Measurements from ENCODE around the gene F13A1.
"Not testable (repeated sequence)": the region's sequence is repeated elsewhere in the genome, so short reads cannot be mapped to it uniquely, and the experiment has no call there.

The F13A1 gene

DNA sequence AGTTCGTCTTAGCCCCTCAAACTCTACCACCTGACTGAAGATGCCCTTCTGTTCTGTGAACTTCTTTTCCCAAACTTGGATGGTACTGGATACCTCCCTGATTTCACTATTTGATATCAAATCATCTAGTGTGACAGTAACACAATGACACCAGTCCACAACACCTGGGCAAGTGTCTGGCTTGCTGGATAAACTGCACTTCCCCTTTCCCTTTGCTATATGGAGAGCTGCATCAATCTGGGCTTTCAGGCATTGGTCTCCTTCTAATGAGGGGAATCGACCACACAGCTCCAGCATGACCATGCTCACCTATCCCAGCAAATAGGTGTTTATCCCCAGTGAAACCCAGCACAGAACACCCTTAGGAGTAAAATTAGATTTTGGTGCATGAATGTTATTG lies 3.1 kb downstream of the F13A1 start:
- no peak for DNase-seq

DNA sequence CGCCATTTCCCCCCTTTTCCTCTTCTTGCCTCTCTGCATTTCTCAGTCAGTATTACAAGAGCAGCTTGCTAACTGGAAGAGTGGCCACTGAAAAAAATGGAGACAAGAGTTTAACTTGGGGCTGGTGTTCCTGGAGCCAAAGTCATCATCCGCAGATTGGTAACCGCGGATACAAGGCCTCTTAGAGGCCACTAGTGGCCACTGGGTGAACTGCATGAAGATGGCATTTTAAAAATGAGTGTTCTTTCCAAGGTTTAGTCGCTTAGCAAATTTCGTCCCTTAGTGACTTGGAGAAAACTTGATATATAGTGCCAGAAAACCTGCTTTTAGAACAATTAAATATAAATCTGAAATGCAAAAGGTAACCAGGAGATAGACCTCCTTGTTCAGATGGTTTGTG lies 4.8 kb downstream of the F13A1 start:
- DNase-seq, result no peak

DNA sequence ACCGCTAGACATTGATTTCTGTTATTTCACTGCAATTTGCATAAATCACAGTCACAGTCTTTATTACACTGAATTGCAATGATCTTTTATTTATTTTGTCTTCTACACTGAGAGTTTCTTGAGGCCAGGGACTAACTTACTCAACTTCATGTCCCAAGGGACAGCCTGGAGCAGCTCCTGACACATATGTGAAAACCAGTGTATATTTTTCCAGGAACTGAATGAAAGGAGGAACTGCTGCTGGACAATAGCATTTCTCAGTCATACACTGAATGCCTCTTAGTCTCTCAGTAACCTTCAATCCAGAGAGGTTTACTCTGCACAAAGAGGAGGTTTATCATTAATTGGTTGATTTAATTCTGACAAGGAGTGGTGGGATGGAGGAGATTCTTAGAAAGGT lies 5.9 kb downstream of the F13A1 start:
- DNase-seq, result no peak

DNA sequence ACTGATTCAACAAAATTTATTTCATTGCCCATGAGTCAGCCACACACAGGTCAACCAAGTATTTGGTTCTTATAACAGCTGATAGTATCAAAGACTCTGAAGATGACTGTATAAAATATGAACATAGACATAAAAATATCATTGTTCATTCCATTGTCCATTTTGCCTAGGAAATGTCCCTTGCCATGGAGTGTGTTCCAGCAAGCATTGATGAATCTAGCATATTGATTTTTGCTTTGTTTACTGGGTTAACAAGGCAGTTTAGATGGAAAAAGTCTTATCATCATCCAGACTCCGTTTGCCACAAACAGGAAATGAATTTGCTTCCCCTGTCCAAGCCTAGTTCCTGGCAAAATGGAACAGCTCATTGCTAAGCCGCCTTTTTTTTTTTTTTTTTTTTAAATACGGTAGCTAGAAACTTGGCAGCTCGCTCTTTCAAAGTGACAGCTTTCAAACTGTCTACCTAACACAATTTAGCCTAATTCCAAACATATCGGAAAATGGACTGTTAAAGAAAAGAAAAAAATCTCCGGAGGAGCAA lies 7.5 kb downstream of the F13A1 start:
- DNase-seq, result no peak

DNA sequence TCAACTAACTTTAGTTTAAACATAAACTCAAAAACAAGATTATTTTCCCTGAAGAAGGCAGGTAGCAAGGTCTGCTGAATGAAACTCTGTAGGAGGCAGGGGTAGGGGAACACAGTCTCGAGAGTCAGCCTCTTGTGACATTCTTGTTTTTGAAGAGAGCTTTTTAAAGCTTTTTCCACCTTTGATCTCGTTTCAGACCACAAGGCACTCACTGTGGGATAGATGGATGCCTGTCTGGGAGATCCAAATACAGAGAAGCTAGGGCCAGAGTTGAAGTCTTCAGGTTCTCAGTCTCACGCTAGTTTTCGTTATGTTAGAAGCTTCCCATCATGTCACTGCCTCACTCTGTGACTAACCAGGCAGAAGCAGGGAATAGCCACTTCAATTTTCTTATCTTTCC lies 14.9 kb downstream of the F13A1 start:
- DNase-seq, result no peak

DNA sequence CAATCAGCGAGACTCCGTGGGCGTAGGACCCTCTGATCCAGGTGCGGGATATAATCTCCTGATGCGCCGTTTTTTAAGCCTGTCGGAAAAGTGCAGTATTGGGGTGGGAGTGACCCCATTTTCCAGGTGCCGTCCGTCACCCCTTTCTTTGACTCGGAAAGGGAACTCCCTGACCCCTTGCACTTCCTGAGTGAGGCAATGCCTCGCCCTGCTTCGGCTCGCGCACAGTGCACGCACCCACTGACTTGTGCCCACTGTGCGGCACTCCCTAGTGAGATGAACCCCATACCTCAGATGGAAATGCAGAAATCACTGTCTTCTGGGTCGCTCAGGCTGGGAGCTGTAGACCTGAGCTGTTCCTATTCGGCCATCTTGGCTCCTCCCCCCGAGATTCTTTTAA lies 20.1 kb downstream of the F13A1 start:
- not testable (repeated sequence) for DNase-seq

DNA sequence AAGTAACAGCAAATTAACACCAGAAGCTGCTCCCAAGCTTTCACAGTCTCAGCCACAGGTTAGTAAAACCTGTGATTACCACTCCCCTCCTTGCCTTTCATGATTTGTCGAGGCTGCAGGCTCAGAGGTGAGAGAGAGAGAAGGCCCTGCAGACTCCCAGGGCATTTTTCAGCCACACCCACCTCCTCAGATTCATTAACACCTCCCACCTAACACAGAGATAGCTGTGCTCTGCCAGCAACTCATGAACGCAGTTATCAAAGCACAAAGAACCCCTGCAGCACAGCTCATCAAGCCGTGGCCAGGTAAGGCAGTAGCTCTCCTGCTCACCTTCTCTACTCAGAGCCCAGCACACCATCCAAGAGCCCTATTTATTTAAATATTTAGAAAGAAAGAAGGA lies 27.1 kb downstream of the F13A1 start:
- DNase-seq, result no peak

DNA sequence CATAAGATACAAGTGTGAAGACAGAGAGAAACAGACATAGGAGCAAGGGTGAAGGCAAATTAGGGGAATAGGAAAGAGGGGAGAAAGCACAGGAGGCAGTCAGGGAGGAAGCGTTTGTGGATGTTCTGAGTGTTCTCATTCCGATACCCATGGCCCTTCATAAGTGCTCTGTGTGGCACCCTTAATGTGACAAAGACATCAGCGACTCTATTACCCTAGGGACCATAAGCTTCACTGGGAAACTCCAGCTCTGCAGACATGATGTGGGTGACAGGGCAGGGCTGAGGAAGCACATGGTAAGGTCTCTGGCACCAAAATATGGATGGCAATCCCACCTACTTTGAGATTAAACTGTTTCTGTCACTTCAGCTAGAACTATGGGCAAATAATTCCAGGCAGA lies 33.0 kb downstream of the F13A1 start:
- no peak for DNase-seq

DNA sequence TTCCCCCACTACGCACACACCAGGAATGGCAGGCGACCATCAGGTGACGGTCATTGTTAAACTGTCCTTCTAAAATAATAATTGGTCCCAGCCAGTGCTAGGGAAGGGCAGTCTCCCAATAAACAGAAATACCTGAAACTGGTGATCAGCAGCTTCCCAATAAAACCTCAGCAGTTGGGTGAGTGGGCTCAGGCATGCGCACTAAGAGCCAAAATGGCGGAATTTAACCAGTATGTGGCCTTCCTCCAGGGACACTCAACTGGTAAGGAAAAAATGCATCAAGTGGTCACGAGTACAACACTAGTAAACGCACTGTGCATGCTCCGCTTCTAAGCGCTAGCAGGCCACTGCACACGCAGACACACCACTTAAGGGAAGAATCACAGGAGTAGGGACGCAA lies 34.8 kb downstream of the F13A1 start:
- DNase-seq, result no peak

DNA sequence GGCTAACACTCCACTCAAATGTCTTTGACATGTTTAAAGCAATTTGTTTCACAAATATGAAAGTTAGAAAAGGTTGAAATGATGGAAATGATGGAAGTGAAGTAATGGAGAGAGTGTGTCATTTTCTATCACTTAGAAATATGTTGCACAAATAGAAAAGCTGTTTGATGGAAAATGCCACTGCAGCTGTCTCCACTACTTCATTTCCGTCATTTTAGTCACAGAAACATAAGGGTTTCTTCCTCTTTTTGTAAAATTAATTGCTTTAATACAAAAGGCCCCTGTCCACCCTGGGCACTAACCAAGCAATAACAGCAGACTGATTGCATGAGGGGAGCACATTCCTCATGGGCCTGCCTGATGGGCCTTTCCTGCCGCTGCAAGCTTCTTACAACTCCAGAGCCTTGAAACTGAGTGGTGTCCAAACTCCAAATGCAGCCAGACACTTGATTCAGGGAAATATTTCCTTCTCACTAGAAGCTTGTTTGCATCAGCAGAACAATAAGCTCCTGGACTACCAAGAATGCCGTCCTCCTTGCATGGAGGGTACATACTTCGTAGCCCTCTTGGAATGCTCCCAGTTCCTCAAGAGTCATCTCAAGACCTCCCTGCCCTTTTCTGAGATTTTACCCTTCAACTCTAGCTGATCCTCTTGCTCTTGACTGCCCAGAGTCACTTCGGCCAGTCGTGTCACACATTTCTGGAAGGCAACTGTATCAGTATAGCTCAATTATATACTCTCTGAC lies 36.1 kb downstream of the F13A1 start:
- DNase-seq, result no peak

DNA sequence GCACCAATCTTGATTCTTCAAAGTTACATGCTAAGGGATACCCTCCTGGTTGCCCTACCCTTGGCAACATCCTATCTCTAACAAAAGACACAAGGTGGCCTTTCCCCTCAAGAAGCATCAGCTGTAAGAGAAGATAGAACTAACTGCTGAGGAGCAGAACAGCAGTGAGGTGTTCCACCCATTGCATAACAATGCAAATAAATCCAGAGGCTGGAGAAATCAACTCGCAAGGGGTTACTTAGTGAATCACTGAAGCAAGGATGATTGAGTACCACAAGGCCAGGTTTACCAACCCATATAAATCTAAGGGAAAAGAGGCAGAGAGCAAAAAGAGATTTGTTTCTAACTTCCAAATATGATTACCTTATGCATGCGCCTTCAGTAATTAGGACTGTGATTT lies 36.7 kb downstream of the F13A1 start:
- no peak for DNase-seq

DNA sequence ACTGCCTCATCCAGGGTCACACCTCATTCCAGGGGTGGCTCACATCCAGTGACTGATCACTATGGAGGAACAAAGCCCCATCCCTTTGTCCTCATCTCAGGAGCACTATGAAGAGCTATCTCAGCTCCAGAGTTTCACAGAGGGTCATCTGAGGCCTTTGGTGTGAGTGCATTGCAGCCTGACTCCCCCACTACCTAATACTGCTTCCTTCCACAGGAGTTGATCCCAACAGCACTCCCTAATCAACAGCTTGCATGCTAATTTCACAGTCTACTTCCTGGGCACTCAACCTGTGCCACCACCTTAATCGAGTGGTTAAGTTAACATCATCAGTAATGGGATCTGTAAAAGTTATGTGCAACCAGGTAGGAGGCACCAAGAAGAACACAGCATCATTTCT lies 37.7 kb downstream of the F13A1 start:
- DNase-seq, result no peak

DNA sequence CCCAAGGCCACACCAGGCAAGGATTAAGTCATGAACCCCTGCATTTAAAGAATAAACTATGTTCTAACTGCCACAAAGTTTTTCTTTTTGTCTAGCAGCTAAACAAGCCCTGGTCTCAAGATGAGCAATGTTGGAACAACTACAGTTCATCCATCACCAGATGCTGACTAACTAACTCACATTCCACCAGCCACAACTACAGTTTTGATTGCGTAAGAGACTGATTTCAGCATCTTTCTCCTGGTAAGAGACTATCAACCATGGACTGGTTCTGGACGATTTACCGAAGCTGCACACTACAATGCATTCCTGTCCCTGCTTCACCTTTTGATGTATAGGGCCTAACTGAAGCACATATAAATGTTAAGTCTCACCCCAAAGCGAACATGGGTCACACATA lies 43.0 kb downstream of the F13A1 start:
- DNase-seq, result no peak

DNA sequence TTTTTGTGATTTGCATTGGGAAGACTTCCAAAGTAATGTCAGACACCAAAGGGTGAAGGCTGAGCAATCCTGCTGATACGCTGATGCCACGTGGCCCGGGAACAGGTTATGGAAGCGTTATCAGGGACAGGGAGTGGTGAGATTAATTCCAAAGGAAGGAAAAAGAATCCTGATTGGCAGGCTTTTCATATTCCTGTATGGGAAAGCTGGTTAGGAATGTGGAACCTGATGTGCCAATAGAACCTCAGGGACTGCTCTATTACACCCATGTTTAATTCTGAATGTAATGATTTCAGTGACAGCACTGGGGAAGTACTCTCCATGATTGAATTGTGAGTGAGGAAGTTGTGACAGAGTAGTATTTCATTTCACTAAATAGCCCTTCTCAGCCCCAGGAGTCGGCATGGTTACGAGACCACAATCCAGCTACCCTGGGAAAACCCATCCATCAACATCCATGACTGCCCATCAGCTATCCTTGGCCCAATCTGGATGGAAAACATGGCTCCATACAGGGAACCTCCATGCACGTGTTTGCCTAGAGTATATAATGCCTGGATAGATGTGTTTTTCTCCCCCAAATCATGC lies 49.4 kb downstream of the F13A1 start:
- no peak for DNase-seq

DNA sequence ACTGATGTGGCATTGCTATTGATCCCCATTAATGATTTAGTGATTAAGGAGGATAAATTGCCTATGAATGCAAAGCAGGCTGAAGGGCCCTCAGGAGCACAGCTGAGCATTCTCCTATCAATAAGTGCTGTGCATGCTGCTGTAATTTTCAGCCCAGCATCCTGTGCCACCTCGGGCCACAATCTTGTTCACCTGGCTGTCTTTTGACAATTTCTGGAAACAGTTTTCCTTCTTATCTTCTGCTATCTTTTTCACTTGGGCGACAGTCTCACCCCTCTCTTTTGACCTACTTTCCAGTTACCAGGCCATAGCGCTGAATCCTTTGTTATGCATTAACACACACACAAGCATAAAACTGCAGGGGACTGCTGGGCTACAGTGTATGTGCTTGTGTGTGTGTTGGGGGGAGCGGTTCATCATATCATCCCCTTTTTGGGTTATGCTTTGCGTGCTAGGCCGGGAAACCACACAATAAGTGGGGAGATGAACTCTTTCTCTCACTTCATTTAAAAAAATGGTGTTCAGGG lies 60.2 kb downstream of the F13A1 start:
- DNase-seq, result no peak

DNA sequence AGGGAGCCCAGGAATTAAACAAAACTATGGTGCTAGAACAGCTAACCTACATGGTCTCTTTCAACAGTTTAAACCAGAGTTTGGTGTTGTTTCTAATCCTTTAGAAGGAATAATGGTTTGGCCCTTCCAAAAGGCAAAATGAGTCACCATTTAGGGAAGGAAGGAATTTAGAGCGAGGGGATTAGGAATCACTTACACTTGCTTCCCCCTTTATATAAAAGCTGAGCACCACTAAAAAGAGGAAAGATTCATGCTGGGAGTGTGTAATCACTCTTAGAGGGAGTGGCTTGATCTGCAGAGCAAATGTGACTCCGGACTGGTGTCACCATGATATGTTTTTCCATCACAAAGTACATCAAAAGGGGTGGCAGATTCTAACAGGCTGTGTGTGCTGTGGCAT lies 63.6 kb downstream of the F13A1 start:
- DNase-seq, result no peak

DNA sequence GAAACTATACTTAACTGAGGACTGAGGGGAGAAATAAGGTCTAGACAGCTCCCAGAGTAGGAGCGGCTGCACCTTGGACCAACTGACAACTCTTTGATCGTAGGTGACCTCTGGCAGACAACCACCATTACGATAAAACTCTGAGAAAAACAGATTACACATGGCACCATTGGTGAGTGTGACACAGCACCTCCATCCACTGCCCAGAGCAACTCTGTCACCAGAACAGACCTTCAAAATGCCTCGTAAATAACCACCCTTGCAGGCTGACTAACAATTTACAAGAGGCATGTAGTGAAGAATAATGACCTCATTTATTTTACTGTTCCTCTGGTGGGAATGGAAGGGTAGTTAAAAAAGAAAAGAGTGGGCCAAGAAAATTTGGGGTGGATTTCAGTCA lies 64.2 kb downstream of the F13A1 start:
- no peak for DNase-seq

DNA sequence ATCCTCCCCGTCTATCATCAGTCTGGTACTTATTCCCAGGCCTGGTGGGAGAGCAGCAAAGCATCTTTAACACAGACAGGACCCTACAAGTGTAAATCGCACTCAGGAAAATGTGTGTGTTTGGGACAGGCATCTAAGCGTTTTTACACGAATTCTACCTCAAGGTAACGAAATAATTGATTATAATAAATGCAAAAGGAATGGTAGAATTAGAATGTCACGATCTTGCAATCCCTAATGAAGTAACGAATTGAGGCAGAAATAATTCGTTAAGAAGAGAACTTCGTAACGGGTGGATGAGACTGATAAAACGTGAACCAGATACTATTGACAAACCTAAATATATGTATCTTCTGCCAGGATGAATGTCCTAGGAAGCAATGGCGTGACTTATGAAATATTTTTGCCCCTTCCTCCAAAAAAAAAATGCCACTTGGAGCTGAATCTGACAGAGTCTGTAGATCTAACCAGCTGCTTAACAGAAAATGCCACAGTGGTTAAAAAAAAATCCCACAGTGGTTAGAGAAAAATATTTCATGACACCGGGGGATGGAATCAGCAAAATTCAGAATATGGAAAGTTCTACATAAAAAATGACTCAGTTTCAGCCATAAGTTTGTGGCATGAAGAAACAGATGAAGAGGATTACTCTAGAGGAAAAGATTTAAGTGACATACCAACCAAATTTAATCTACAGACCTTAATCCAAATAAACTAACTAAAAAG lies 68.7 kb downstream of the F13A1 start:
- DNase-seq, result no peak

DNA sequence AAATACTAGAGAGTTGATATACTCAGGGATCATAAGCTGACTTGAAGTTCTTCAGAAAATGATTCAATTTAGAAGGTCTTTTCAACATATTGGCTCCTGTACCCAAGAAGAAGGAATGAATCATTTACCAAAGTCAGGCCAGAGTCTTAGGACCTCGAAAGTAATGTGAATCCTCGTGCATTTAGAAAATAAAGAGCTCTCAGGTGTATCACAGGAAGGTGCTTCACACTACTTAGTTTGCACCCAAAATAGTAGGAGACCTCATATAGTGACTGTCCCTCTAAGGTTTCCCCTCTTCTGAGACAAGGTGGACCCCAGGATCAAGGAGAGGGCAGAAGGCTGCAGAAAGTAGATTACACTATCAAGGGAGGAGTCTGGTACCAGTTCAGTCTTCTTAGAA lies 71.8 kb downstream of the F13A1 start:
- no peak for DNase-seq

DNA sequence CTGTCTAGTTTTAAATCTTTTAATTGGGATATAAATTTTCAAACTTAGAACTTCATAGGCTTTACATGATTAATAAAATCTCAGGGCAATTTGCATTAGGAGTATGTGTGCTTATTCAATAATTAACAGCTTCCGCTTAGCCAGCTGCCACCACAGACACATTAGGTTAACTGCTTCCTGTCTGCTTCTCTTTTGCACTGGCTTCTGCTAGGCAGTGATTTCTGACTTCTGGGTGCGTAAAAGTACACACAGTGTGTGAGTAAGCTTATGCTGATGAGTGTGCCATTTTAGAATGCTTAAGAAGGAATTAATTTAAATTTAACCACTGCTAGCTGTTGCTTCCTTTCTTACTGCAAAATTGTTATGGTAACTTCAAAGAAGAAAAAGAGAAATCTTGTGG lies 73.9 kb downstream of the F13A1 start:
- no peak for DNase-seq

DNA sequence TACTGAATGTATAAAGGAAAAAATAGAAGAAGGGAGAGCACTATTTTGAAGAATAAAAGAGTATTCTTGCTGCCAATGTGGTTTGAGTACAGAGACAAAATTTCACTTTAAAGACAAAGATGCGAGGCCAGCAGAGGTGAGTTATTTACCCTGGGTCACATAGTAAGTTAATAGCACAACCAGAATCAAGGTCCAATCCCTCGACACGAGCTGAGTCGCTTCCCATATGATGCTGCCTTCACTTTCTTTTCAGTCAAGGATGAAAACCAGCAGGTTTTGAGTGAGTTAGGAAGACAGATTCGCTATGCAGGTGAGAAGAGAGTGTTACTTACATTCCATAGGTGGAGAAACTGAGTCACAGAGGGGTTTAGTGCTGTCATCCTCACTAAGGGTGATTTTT lies 75.8 kb downstream of the F13A1 start:
- DNase-seq, result no peak

DNA sequence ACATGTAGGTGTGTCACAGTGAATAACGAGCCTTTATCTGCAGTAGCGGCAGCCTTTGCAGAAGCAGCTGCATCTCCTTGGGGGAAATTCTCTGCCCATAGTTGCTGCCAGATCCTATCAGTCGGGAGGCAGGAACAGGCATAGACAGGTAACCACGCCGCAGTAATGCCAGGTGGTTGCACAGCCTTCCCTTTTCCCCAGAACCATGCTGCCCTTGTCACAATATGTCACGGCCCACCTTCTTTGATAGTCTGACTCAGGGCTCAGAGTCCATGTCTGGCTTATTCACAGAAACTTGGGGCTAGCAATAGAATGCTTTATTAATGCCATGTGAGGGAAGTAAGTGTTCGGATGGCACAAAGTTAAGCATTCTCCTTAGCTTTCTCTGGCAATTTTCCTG lies 76.6 kb downstream of the F13A1 start:
- no peak for DNase-seq

DNA sequence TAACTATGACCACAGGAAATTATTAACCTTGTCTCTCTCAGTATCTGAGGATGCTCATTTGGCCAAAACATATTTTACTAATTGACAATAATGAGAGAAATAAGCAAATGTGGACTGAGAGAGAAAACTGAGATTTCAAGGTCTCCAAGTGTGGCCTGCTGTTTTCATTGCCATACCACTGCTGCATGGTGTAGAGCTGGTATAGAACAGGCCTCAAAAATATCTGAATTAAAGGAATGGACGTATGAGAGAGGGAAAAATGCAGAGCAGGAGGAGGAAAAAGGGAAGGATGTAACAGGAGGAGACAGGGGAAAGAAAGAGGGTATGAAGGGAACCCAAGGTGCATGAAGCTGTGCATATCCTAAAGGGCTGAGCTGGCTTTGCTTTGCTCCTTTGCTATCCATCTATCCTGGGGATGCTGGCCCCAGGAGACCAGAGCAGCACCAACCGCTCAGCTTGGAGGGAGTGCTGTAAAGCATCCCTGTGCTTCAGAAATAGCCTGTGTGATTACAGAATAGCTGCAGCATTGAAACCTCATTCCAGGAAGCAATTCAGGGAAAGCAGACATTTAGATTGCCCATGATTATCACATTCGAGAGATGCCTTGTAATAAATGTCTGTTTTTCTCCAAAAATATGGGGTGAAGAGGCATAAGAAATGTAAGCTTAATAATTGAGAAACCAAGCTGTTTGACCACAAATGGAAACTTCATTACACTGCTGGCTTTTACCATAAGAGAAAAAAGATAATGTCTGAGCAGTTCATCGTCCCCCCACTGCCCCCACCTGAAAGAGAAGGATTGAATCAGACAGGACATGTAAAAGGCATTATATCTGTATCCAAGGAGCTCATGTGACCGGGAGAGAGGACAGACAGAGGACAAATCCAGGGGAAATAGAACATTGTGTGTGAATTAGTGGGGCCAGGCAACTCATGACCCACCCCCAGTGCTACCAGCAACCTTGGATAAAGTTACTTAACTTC lies 80.6 kb downstream of the F13A1 start:
- no peak for DNase-seq

Measured in NCI-H526 treated with DMSO at 0.1 percent for 48 hours (cell line).